IMR-90 (cell line): Measurements from ENCODE around the gene PROB1. TPM values are rescaled to one million over a fixed set of nuclear protein-coding genes. Genes with fewer than 3 reads are reported as not detected.
"Not testable (repeated sequence)": the region's sequence is repeated elsewhere in the genome, so short reads cannot be mapped to it uniquely, and the experiment has no call there.

Experiments
- ATAC-seq: fragments of 200-7000 bp; cut with Tn5 transposase; 2 replicates; pipeline ENCODE4 v1.9.1; 2020; ENCODE audit warnings: low read depth, mild to moderate bottlenecking, moderate library complexity
- BruUV-seq: library from RNA; stranded (reverse); fragments of 400-500 nt; replicated peaks from 2 replicates; lab custom pipeline; 2021; lab: Mats Ljungman, UMichigan
- CTCF ChIA-PET: fragments of 300-600 bp; formaldehyde crosslinking; extraction: SDS; loops from one replicate; lab custom pipeline; 2021; ENCODE audit warnings: antibody characterized with exemption; lab: Yijun Ruan, JAX
- POLR2A ChIA-PET: fragments of 300-600 bp; sonication (Branson Sonifier 250); formaldehyde crosslinking; loops from one replicate; lab custom pipeline; 2022; ENCODE audit warnings: antibody characterized with exemption; ENCODE audit not compliant: unreplicated experiment; lab: Charles Lee
- DNase-seq: peaks from one replicate; pipeline ENCODE4 v3.0.0; 2013
- H2AFZ ChIP-seq: replicated peaks from 2 replicates; pipeline ENCODE3; 2013; ENCODE audit warnings: low read length, mild to moderate bottlenecking; ENCODE audit not compliant: poor library complexity
- H2AK5ac ChIP-seq: 2 replicates; pipeline ENCODE4 v1.6.1; 2013; ENCODE audit warnings: low read depth, low read length, inconsistent platforms
- H2AK9ac ChIP-seq: replicated peaks from 2 replicates; pipeline ENCODE3; 2013; ENCODE audit warnings: mild to moderate bottlenecking, low read depth, low read length, moderate library complexity; ENCODE audit not compliant: poor library complexity
- H2BK120ac ChIP-seq: 2 replicates; pipeline ENCODE4 v1.6.1; 2013; ENCODE audit warnings: low read depth, low read length, inconsistent platforms
- H2BK15ac ChIP-seq: 3 replicates; pipeline ENCODE4 v1.6.1; 2013; ENCODE audit warnings: low read depth, low read length, inconsistent platforms
- H2BK20ac ChIP-seq: 2 replicates; pipeline ENCODE4 v1.6.1; 2013; ENCODE audit warnings: low read depth, mild to moderate bottlenecking, inconsistent platforms, low read length, moderate library complexity
- H2BK5ac ChIP-seq: 2 replicates; pipeline ENCODE4 v1.6.1; 2013; ENCODE audit warnings: mild to moderate bottlenecking, low read depth, low read length, inconsistent platforms; ENCODE audit not compliant: poor library complexity, severe bottlenecking
- H3K14ac ChIP-seq: replicated peaks from 2 replicates; pipeline ENCODE4 v1.6.1; 2013; ENCODE audit warnings: low read depth, low read length, inconsistent platforms
- H3K18ac ChIP-seq: 2 replicates; pipeline ENCODE4 v1.6.1; 2013; ENCODE audit warnings: low read depth, low read length, control low read depth
- H3K23ac ChIP-seq: 2 replicates; pipeline ENCODE4 v1.6.1; 2013; ENCODE audit warnings: low read depth, low read length, inconsistent platforms
- H3K27ac ChIP-seq: 2 replicates; pipeline ENCODE4 v1.5.1; 2013; ENCODE audit warnings: mild to moderate bottlenecking, control low read depth, low read length; ENCODE audit not compliant: insufficient read depth
- H3K27me3 ChIP-seq: 2 replicates; pipeline ENCODE4 v1.6.1; 2013; ENCODE audit warnings: low read length; ENCODE audit not compliant: control insufficient read depth, insufficient read depth
- H3K36me3 ChIP-seq: 2 replicates; pipeline ENCODE4 v1.6.1; 2013; ENCODE audit warnings: low read length, mixed read lengths; ENCODE audit not compliant: control insufficient read depth, insufficient read depth
- H3K4ac ChIP-seq: 2 replicates; pipeline ENCODE4 v1.6.1; 2013; ENCODE audit warnings: low read depth, low read length, inconsistent platforms
- H3K4me1 ChIP-seq: 2 replicates; pipeline ENCODE4 v1.6.1; 2013; ENCODE audit warnings: low read length, mixed read lengths; ENCODE audit not compliant: control insufficient read depth, insufficient read depth
- H3K4me2 ChIP-seq: 2 replicates; pipeline ENCODE4 v1.6.1; 2013; ENCODE audit warnings: low read depth, mild to moderate bottlenecking, control low read depth, low read length, moderate library complexity
- H3K4me3 ChIP-seq: 2 replicates; pipeline ENCODE4 v1.5.1; 2013; ENCODE audit warnings: low read depth, mild to moderate bottlenecking, control low read depth, low read length, moderate library complexity; ENCODE audit not compliant: insufficient read depth
- H3K56ac ChIP-seq: 2 replicates; pipeline ENCODE4 v1.6.1; 2013; ENCODE audit warnings: low read length, inconsistent platforms; ENCODE audit not compliant: insufficient read depth; ENCODE audit errors: extremely low read depth
- H3K79me1 ChIP-seq, 2 experiments: 2 replicates each; pipeline ENCODE4 v1.6.1; 2013; ENCODE audit warnings: low read length in 2 of 2, inconsistent platforms in 1 of 2, low read depth in 1 of 2
- H3K9ac ChIP-seq: 2 replicates; pipeline ENCODE4 v1.6.1; 2013; ENCODE audit warnings: low read depth, low read length, control low read depth
- H3K9me1 ChIP-seq: 2 replicates; pipeline ENCODE4 v1.6.1; 2013; ENCODE audit warnings: low read length, inconsistent platforms; ENCODE audit not compliant: insufficient read depth
- H3K9me3 ChIP-seq: 2 replicates; pipeline ENCODE4 v1.6.1; 2013; ENCODE audit warnings: low read length; ENCODE audit not compliant: control insufficient read depth, insufficient read depth
- H4K20me1 ChIP-seq: 2 replicates; pipeline ENCODE4 v1.6.1; 2013; ENCODE audit warnings: low read length, inconsistent platforms; ENCODE audit not compliant: insufficient read depth
- H4K5ac ChIP-seq: 2 replicates; pipeline ENCODE4 v1.6.1; 2013; ENCODE audit warnings: mild to moderate bottlenecking, low read depth, low read length, control low read depth
- H4K8ac ChIP-seq, 2 experiments: 2 replicates each; pipeline ENCODE4 v1.6.1; 2013; ENCODE audit warnings: low read depth in 2 of 2, low read length in 2 of 2, control low read depth in 1 of 2, inconsistent platforms in 1 of 2
- H4K91ac ChIP-seq: 2 replicates; pipeline ENCODE4 v1.6.1; 2013; ENCODE audit warnings: low read depth, low read length, inconsistent platforms; ENCODE audit not compliant: insufficient read depth
- WGBS, 2 experiments: methylation state at CpG; one replicate each; pipeline versions ENCODE4 v1.1.5 to v1.1.7; 2013; ENCODE audit warnings: missing lambda C conversion rate in 2 of 2; ENCODE audit not compliant: insufficient read length in 1 of 2; ENCODE audit errors: extremely low coverage in 2 of 2; 5-methylcytosine and 5-hydroxymethylcytosine counted together
- dilution Hi-C: fragments of 300-500 bp; cut with HindIII; formaldehyde crosslinking; loops from one replicate; pipeline ENCODE4 v1.14.3; 2018; ENCODE audit warnings: low sequenced_read_pairs; ENCODE audit not compliant: unreplicated experiment
- in situ Hi-C: fragments of 300-500 bp; cut with MboI; formaldehyde crosslinking; loops from 3 replicates; pipeline ENCODE4 v1.14.3; 2019; ENCODE audit warnings: low sequenced_read_pairs, inconsistent platforms, mixed read lengths
- intact Hi-C: fragments of 100-400 bp; cut with micrococcal nuclease; formaldehyde crosslinking; loops from 2 replicates; pipeline ENCODE4 v1.10.0; 2022
- polyA plus RNA-seq, 3 experiments: library from polyadenylated mRNA; depleted of rRNA; stranded (reverse); fragments of >200 nt; gene quantifications; 2 replicates each; pipeline ENCODE4 v1.2.3, GENCODE V29; 2012; ENCODE audit warnings: low replicate concordance in 1 of 3
- total RNA-seq: library from RNA; depleted of rRNA; stranded (reverse); fragments of >200 nt; gene quantifications from 2 replicates; pipeline ENCODE4 v1.2.3, GENCODE V29; 2012

PROB1 gene
- total and polyA plus RNA-seq, 2 of the 4 experiments (the other 2 are of a cell fraction), result under 0.01 to 0.38 TPM

DNA sequence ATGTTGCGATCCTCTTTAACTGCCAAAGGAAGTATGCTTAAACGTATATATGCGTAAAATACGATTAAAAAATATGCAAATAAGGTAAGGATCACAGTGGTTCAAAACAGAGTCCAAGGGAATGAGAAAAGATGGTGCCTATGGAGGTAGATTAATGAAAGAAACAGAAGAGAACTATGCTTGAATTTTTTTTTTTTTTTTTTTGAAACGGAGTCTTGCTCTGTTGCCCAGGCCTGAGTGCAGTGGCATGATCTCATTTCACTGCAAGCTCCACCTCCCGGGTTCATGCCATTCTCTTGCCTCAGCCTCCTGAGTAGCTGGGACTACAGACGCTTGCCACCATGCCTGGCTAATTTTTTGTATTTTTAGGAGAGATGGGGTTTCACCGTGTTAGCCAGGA is 49.5 kb downstream of the PROB1 start:
- Histone ChIP-seq H4K20me1 (peaks cover 88% of the 10 kb centered on the region), H3K79me1 (peaks cover 0 to 50% of the 10 kb centered on the region in 2 experiments; a peak in 3 of 4 replicates)
- H3K18ac ChIP-seq, H3K14ac ChIP-seq, BruUV-seq, H3K4me3 ChIP-seq, ATAC-seq, H3K9me3 ChIP-seq, H3K9me1 ChIP-seq, H3K23ac ChIP-seq, DNase-seq, H3K56ac ChIP-seq, CTCF ChIA-PET, H2AK5ac ChIP-seq, H3K36me3 ChIP-seq, H3K4me2 ChIP-seq, H2AFZ ChIP-seq, H2BK20ac ChIP-seq, H2BK5ac ChIP-seq, H2BK15ac ChIP-seq, intact Hi-C loops, H3K4ac ChIP-seq, dilution Hi-C loops, H4K91ac ChIP-seq, H2AK9ac ChIP-seq, H4K8ac ChIP-seq, H3K4me1 ChIP-seq, H2BK120ac ChIP-seq, in situ Hi-C loops, H3K27ac ChIP-seq, H3K9ac ChIP-seq, H4K5ac ChIP-seq, H3K27me3 ChIP-seq: not testable (repeated sequence)
- POLR2A ChIA-PET, result interaction anchor here (0.6 kb wide), 1 partner anchor 12 kb away, joined by 3 read pairs; no protein-coding TSS in a partner anchor
- no CpG with 5 or more reads among the region's 8 CpGs for WGBS, 2 experiments
